Measurements from ENCODE around the gene RHBDD1.

RHBDD1 gene

GRCh38 chr2:226885769-226886435 lies 50.0 kb downstream of the RHBDD1 start:
- no peak for DNase-seq (ENCODE audit: low read depth in 2 of 2)

GRCh38 chr2:226887940-226888339 lies 52.1 kb downstream of the RHBDD1 start:
- no peak for DNase-seq (ENCODE audit: low read depth in 2 of 2)

DNA sequence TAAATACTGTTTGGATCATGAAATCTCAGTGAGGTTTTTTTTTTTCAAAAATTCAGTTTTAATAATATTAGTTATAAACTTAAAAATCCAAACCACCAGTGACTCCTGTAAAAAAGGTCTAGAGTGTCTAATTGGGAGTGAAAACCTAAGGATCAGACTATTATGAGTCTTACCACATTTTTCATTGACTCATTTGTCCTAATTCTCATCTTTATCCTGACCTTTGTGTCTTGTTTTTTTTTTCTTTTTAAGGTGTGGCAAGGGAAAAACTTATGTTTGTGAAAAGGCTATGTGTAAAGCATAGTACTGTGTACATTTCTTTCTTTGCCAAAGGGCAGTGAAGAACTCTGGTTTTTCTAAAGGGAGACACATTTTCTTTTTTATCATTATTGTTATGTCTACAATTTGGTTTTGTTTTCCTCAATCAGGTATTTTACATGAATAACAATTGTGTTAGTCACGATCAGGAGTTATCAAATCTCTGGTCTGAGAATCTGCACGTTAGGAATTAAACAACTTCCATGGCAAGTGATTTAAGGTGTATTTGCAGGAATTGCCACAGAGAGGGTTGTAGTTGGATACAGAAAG lies 52.6 kb downstream of the RHBDD1 start:
- no peak for DNase-seq (ENCODE audit: low read depth in 2 of 2)

DNA sequence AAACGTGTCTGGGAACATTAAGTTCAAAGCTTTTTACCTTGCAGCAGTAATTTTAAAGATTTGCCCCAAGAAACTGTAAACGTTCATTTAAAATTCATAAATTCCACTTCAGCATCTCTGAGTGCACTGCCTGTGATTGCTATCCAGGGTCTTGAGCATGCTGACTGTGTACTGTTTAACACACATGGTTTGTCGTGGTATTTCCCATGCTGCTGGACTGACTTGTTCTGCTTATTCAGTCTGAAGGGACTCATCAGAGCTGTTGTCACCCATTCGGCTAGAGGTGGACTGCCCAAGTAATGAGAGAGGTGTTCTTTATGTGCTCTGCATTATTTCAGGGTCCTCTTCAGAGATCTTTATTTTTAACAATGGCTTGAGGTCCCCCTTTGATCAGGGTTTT lies 53.1 kb downstream of the RHBDD1 start:
- no peak for DNase-seq (ENCODE audit: low read depth in 2 of 2)

- DNase-seq (ENCODE audit: low read depth in 2 of 2), result no peak
Measured at GRCh38 chr2:226890286-226890685, 54.4 kb downstream of the RHBDD1 start.

DNA sequence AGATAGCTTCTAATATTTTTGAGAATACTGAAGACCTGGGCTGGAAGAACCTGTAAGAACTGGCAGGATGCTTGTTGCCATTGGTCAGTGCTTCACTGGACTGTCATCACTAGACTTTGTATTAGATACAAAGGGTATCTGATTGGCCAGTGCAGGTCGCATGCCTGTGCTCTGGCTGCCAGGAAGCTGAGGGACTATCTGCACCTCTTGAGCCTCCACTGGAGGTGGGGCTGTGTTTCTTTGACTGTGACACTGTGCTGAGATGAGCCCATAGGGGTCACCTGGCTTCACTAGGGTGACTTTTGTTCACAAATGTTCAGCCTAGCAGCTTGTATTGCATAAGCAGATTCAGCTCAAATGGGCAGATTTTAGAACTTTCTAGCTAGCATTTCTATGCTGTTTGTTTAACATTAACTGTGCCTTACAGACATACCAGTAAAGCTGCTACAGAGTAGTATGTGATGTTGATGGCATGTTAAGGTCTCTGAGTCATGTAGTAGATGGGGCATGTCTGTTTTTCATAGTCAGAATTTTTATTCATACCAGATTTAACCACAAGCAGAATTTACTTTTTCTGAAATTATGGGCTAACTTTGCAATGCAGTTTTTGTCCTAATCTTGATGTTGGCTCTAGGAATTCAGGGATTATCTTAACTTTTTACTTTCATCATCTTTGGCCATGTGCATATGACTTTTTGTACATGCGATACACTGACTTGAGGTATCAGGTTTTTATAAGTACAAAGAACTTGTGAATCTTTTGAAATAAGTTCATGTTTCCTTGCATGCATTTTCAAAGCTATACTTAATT lies 56.1 kb downstream of the RHBDD1 start:
- DNase-seq (ENCODE audit: low read depth in 2 of 2), result no peak

DNA sequence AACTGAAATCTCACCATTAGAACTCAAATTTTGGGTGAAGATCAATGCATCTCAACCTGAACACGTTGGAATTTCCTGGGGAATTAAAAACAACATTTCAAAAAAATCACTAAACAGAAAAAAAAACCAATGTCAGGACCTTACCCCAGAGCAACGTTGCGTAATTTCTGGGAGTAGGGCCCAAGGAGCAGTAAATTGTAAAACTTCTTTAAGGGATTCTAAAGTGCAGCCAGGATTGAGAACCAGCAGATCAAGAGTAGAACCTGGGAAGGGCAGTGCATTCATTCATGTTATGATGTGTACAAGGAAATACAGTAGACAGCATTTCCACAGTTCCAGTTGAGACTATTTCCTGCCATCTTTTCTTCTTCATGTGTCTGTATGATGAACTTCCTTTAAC lies 56.9 kb downstream of the RHBDD1 start:
- DNase-seq (ENCODE audit: low read depth in 2 of 2), result no peak

GRCh38 chr2:226893216-226893615 lies 57.4 kb downstream of the RHBDD1 start:
- DNase-seq (ENCODE audit: low read depth in 2 of 2), result no peak

DNA sequence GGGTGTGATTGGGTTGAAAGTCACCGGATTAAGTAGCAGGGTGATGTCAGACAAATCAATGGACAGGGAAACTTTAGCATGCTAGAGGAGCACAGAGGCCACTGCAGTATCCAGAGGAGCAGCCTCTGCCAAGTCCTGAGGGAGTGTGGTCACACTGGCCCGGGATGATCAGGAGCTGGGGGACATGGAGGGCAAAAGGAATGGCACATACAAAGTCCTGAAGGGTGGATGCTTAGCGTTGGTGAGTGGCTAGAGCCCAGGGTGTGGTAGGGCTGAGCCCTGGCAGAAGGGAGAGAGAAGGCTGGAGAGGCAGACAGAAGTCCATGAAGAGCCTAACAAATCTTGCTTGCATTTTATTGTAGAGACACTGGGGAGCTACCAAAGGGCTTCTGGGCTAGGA lies 58.9 kb downstream of the RHBDD1 start:
- no peak for DNase-seq (ENCODE audit: low read depth in 2 of 2)

- no peak for DNase-seq (ENCODE audit: low read depth in 2 of 2)
Measured at GRCh38 chr2:226895579-226895978, 59.7 kb downstream of the RHBDD1 start.

GRCh38 chr2:226898121-226898520 lies 62.3 kb downstream of the RHBDD1 start:
- no peak for DNase-seq (ENCODE audit: low read depth in 2 of 2)

DNA sequence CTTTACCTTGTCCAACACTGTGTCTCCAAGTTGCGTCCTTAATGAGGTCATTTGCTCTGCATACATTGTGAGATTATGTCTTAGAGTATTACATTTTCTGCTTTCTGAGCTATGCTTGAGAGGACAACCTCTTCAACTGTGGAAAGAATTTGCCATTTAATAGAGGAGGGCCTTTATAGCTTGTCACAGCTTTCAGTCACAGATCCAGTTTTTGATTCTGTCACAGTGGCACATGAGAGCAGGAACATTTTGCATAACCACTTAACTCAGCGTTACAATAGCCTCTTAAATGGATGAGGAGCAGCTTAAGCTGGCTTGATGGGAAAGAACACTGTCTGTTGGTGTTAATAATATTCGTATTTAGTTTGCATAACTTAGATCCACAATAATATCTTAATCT lies 63.0 kb downstream of the RHBDD1 start:
- no peak for DNase-seq (ENCODE audit: low read depth in 2 of 2)

GRCh38 chr2:226902041-226902966 lies 66.5 kb downstream of the RHBDD1 start:
- no peak for DNase-seq (ENCODE audit: low read depth in 2 of 2)

DNA sequence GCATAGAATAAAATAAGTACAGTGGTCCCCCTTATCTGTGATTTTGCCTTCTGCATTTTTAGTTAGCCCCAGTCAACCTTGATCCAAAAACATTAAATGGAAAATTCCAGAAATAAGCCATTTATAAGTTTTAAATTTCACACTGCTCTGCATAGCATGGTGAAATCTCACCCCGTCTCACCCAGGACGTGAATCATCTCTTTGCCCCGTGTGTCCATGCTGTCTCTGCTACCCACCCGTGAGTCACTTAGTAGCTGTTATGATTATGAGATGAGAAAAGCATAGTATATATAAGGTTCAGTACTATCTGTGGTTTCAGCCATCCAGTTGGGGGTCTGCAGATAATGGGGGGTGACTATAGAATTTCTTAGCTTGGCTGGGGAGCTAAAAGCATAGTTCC lies 67.3 kb downstream of the RHBDD1 start:
- DNase-seq (ENCODE audit: low read depth in 2 of 2), result no peak

DNA sequence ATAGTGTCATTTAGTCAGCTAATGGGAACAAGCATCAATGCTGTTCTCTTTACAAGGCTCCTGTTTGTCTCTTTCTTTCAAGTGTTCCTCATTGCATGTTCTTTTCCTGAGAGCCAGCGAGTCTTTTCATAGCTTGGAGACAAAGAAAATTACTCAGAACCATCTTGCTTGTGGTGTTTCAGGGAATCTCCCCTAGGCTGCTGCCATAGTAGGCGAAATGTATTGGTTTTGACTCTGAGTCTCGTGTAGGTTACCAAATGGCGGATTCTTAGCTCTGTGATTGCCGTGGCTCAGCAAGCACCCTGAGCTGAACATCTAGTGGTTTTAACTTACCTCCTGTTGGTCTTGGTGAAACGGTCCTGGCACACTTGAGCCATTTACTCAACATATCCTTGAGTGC lies 68.7 kb downstream of the RHBDD1 start:
- DNase-seq (ENCODE audit: low read depth in 2 of 2), result no peak

GRCh38 chr2:226905718-226906117 lies 69.9 kb downstream of the RHBDD1 start:
- no peak for DNase-seq (ENCODE audit: low read depth in 2 of 2)

DNA sequence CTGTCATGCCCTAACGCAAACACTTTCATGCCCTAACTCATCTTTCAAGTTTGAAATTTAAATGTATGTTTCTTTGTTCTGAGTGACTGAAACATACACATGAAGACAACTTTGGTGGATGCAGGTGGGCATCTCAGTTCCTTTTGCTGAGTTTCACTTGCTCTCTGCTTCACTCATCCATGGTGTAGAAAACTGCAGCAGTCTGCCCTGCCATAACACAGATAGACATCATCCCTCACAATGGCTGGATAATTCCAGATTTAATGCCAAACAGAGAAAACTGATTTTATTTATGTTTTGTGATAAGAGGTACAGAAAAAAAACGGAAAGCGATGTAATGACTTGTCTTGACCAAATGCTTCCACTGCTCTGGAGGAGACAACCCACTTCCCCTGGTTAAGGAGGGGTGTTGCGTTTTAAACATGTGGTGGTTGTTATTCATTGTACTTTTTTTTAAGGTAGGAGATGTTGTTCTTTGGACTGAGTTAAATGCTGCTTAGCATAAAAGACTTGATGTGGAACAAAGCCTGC lies 70.4 kb downstream of the RHBDD1 start:
- no peak for DNase-seq (ENCODE audit: low read depth in 2 of 2)

- no peak for DNase-seq (ENCODE audit: low read depth in 2 of 2)
Measured at GRCh38 chr2:226909126-226909525, 73.3 kb downstream of the RHBDD1 start.

- DNase-seq (ENCODE audit: low read depth in 2 of 2), result no peak
Measured at GRCh38 chr2:226909836-226910235, 74.0 kb downstream of the RHBDD1 start.

- DNase-seq (ENCODE audit: low read depth in 2 of 2), result no peak
Measured at GRCh38 chr2:226910384-226910783, 74.5 kb downstream of the RHBDD1 start.

DNA sequence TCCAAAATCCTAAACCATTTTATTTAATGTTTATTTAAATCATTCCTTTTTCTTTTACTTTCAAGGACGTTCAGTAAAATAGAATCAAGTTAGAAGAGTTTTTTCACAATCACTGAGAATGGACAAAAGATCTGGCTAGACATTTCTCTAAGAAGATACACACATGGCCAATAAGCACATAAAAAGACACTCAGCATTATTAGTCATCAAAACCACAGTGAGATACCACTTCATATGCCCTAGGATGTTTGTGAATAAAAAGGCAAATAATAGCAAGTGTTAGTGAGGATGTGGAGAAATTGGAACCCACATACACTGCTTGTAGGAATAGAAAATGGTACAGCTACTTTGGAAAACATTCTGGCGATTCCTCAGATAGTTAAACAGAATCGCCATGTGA lies 76.1 kb downstream of the RHBDD1 start:
- no peak for DNase-seq (ENCODE audit: low read depth in 2 of 2)

DNA sequence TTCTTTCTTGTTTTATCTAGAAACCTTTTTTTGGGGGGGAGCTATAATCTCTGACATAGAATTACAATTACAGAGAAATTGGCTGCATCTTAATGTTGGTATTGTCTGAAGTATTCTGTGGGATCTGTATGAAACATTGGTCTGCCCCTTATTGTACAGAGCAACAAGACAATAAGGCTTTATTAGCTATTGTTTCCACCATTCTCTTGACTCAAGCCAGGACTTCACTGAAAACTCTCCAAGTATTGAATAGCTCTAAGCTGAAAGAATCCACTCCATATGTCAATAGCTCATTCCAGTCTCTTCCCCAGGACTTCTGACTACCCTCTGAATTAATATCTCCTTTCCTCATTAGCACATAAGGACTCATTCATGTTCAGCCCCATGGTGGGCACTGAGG lies 77.8 kb downstream of the RHBDD1 start:
- DNase-seq (ENCODE audit: low read depth in 2 of 2), result no peak

Measured in activated CD8-positive, alpha-beta memory T cell treated with anti-CD3 and anti-CD28 coated beads for 4 hours (primary cell).